ENCODE results near the gene JAK1. TPM values are rescaled to one million over a fixed set of nuclear protein-coding genes. Genes with fewer than 3 reads are reported as not detected.

JAK1 gene
- total and polyA plus RNA-seq, 2 donors (not counting 3 experiments of a cell fraction or from before 2014, with no cell fraction given): 68.8 to 177 TPM

GRCh38 chr1:64955097-64956009, 11.0 kb downstream of the JAK1 start:
- ChIA-PET POLR2A (no interaction called here), CTCF (no interaction called here)
- no peak for FAIRE-seq
- no peaks in the 10 kb centered on the region for H3K9me3 ChIP-seq (replicated peaks; ENCODE audit: control insufficient read depth, insufficient read depth, low read length)
- H3K4me2 ChIP-seq (ENCODE audit: insufficient read depth, low read length): no peak overlapping the region
- H3K27ac ChIP-seq (ENCODE audit: insufficient read depth, low read depth, low read length): no peak overlapping the region
- H3K9me1 ChIP-seq (replicated peaks; ENCODE audit: control insufficient read depth, extremely low read depth, insufficient read depth, low read length): no peaks in the 10 kb centered on the region
- peaks cover 96% of the 10 kb centered on the region for H3K79me2 ChIP-seq (ENCODE audit: control insufficient read depth, insufficient read depth, low read length)
- H3K4me1 ChIP-seq (ENCODE audit: control insufficient read depth, extremely low read depth, insufficient read depth, low read length): peaks cover 13% of the 10 kb centered on the region
- no peak for DNase-seq (ENCODE audit: low read depth, low spot score)
- intact Hi-C loops (cut with micrococcal nuclease): no loop called here
- dilution Hi-C loops (cut with MboI; ENCODE audit: extremely low pct_ligation_motif_present, low sequenced_read_pairs): no loop called here
- no TSS peak for BruUV-seq (replicated peaks)
- no peak overlapping the region for H2AFZ ChIP-seq (ENCODE audit: low read depth, low read length)
- H3K27me3 ChIP-seq (ENCODE audit: control insufficient read depth in 2 of 2, insufficient read depth in 2 of 2, low read length in 2 of 2): no peaks in the 10 kb centered on the region
- H3K9ac ChIP-seq (replicated peaks; ENCODE audit: extremely low read depth, insufficient read depth, low read length): no peak overlapping the region
- TF ChIP-seq MYC (IDR thresholded peaks at IDR 0.05; ENCODE audit: low read depth, low read length) (no peak), GATA2 (IDR thresholded peaks at IDR 0.05; ENCODE audit: insufficient read depth, insufficient read length, low read depth, low read length) (no peak), POLR2AphosphoS5 (IDR thresholded peaks at IDR 0.05; ENCODE audit: insufficient read depth, low read depth, low read length) (no peak), FOS (IDR thresholded peaks at IDR 0.05; ENCODE audit: borderline replicate concordance, insufficient read depth, low read length) (no peak), EZH2 (IDR thresholded peaks at IDR 0.05; ENCODE audit: borderline replicate concordance, low read depth, low read length, severe bottlenecking) (no peak), CTCF (IDR thresholded peaks at IDR 0.05; ENCODE audit: extremely low read depth in 1 of 2, insufficient read depth in 1 of 2, low read depth in 1 of 2, low read length in 2 of 2) (no peak), POLR2A (IDR thresholded peaks at IDR 0.05; ENCODE audit: low read depth, low read length) (no peak), JUN (IDR thresholded peaks at IDR 0.05; ENCODE audit: borderline replicate concordance, insufficient read depth, insufficient read length, low read depth) (no peak)
- TF ChIP-seq, protein P1, sequence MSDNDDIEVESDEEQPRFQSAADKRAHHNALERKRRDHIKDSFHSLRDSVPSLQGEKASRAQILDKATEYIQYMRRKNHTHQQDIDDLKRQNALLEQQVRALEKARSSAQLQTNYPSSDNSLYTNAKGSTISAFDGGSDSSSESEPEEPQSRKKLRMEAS (IDR thresholded peaks at IDR 0.05; ENCODE audit: insufficient read depth, insufficient read length): no peak
- peaks cover 7% of the 10 kb centered on the region for H4K20me1 ChIP-seq (replicated peaks; ENCODE audit: control insufficient read depth, extremely low read depth, insufficient read depth, low read length)
- no peak overlapping the region for H3K4me3 ChIP-seq (replicated peaks in 1 of 3; ENCODE audit: insufficient read depth in 1 of 3, low read depth in 1 of 3, low read length in 3 of 3)
- no peaks in the 10 kb centered on the region for H3K36me3 ChIP-seq (ENCODE audit: control insufficient read depth in 2 of 2, extremely low read depth in 1 of 2, insufficient read depth in 2 of 2, low read length in 2 of 2)

Measured in endothelial cell of umbilical vein (primary cell).